Spinal cord (tissue), 10 donors: ENCODE measurements around the gene DVL2. TPM values are rescaled to one million over a fixed set of nuclear protein-coding genes. Genes with fewer than 3 reads are reported as not detected.

Source experiments
- DNase-seq, 6 donors: peaks; one replicate each; pipeline versions ENCODE4 v3.0.0 to v3.0.0-alpha.2; 2013 to 2015; ENCODE audit warnings: low spot score in 6 of 6, low read depth in 4 of 6
- H3K27ac ChIP-seq: one replicate; pipeline ENCODE4 v1.5.1; 2013; ENCODE audit warnings: low read depth, low read length, control low read depth
- H3K27me3 ChIP-seq: one replicate; pipeline ENCODE4 v1.6.1; 2013; ENCODE audit warnings: low read length; ENCODE audit not compliant: control insufficient read depth, insufficient read depth
- H3K36me3 ChIP-seq: one replicate; pipeline ENCODE4 v1.6.1; 2013; ENCODE audit warnings: low read length; ENCODE audit not compliant: control insufficient read depth, insufficient read depth
- H3K4me1 ChIP-seq: one replicate; pipeline ENCODE4 v1.6.1; 2013; ENCODE audit warnings: low read length; ENCODE audit not compliant: control insufficient read depth, insufficient read depth
- H3K4me3 ChIP-seq: one replicate; pipeline ENCODE4 v1.5.1; 2013; ENCODE audit warnings: low read depth, low read length, control low read depth
- H3K9me3 ChIP-seq: one replicate; pipeline ENCODE4 v1.6.1; 2013; ENCODE audit warnings: low read length; ENCODE audit not compliant: control insufficient read depth, insufficient read depth
- WGBS: methylation state at CpG from one replicate; pipeline ENCODE4 v1.1.5; 2013; ENCODE audit warnings: missing lambda C conversion rate; ENCODE audit not compliant: insufficient coverage; 5-methylcytosine and 5-hydroxymethylcytosine counted together
- polyA plus RNA-seq, 2 donors: library from polyadenylated mRNA; unstranded; fragments of 120-200 nt; gene quantifications; one replicate each; pipeline ENCODE4 v1.2.1, GENCODE V29; 2013; ENCODE audit not compliant: insufficient read length in 2 of 2
- total RNA-seq, 2 donors: library from RNA; depleted of rRNA in 1 of 2; stranded (reverse); fragments of 120-200 nt in 1 of 2; fragments of >200 nt in 1 of 2; gene quantifications; one replicate each; pipeline versions ENCODE4 v1.2.3 to v1.2.4, GENCODE V29; 2013 to 2014
- donor health status: healthy.

Gene DVL2
- total and polyA plus RNA-seq, 4 donors = 31.7 to 59.7 (median 47.2) TPM

DNA sequence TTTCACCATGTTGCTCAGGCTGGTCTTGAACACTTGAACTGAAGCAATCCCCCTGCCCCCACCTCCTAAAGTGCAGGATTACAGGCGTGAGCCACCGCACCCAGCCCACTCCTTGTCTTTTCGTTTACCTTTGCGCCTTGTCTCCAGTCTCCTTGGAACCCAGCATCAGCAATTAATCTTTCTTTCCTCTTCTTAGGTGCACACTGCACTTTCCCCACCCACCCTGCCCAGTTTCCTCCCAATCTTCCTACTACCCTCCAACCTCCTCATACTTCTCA lies 29.4 kb upstream of the DVL2 start:
- Histone ChIP-seq H3K27ac (no peak overlapping the region), H3K36me3 (peaks cover 14% of the 10 kb centered on the region), H3K4me3 (no peak overlapping the region), H3K4me1 (peaks cover 24% of the 10 kb centered on the region), H3K27me3 (peaks cover 53% of the 10 kb centered on the region), H3K9me3 (no peaks in the 10 kb centered on the region)
- no peak for DNase-seq
- WGBS = 61% methylated on average over 4 of the region's 4 CpGs

DNA sequence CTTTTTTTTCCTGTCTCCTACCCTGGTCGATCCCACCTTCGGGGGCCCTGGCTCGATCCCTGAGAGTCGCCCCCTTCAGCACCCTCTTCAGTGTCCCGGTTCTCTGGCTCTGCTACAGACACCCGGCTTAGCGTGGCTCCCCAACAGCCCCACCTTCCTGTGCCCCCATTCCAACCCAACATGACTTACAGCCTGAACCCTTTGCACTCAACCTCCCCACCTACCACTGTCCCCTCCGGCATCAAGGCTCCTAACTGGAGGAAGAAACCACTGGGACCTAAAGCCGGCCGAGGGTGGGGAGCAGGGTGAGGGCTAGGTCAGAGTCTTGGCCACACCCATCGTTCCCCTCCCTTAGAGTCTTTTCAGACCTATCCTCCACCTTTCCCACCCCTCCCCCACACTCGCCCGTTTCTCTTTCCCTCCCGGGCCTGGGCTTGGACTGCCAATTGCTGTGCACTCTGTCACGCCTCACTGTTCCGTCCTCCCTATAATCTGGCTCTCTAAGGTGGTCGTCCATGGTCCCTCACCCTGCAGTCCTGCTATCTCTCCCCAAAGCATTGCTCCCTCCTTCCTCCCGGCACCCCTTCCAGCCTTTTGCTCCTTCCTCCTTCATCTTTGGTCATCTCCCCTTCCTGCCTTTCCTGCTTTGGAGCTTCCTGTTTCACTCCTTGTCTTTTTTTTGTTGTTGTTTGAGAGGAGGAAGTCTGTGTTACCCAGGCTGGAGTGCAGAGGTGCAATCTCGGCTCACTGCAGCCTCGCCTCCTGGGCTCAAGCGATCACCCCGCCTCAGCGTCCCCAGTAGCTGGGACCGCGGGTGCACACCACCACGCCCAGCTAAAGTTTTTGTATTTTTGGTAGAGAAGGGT lies 28.9 kb upstream of the DVL2 start:
- no peaks in the 10 kb centered on the region for H3K9me3 ChIP-seq
- no peak overlapping the region for H3K4me3 ChIP-seq
- H3K27ac ChIP-seq = no peak overlapping the region
- H3K27me3 ChIP-seq = peaks cover 53% of the 10 kb centered on the region
- WGBS = 14% methylated on average over 18 of the region's 26 CpGs
- H3K4me1 ChIP-seq = peaks cover 24% of the 10 kb centered on the region
- no peak for DNase-seq
- peaks cover 19% of the 10 kb centered on the region for H3K36me3 ChIP-seq

DNA sequence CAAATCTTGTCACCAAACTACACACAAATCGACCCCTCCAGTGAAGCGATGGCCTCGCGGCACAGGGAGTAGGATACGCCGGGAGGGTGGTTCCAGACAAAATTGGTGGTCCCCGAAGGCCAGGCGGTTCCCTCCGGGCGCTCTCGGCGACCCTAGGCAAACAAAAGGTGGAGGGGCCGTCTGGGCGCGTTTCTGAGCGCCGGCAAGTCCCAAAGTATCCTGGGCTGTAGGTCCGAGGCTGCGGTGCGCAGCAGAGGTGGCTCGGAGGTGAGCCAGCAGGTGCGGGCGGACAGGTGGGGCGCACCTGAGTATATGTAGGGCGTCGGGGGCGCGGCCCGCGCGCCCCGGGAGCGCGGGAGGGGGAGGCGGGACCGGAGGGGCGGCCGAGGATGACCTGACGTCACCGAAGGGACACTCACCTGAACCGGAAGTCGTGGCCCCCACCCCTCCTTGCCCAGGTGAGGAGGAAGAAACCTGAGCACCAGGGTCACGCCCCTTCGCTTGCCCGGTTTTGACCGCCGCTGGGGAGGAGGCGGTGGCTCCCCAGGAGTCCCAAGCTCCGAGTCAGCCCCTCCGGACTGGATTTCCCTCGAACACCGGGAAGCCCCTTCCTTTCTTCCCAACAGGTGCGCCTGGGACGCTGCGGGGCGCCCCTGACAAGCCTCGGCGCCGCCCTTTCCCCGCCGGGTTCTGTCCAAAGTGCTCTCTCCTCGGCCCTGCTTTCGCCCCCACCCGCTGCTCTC lies 28.0 kb upstream of the DVL2 start, which contains the start of gene CLDN7:
Gene CLDN7 (minus strand): TSS at position 287 of the 743 bp plus-strand sequence. CDS start 435 bp downstream, outside the sequence.
- DNase-seq = no peak
- peaks cover 27% of the 10 kb centered on the region for H3K36me3 ChIP-seq
- peaks cover 24% of the 10 kb centered on the region for H3K4me1 ChIP-seq
- under 1% methylated on average over 64 of the region's 64 CpGs for WGBS
- H3K9me3 ChIP-seq = no peaks in the 10 kb centered on the region
- H3K27ac ChIP-seq = no peak within 1 kb of the TSS
- H3K4me3 ChIP-seq = peak within 1 kb of the TSS; percentile 9
- peaks cover 53% of the 10 kb centered on the region for H3K27me3 ChIP-seq

DNA sequence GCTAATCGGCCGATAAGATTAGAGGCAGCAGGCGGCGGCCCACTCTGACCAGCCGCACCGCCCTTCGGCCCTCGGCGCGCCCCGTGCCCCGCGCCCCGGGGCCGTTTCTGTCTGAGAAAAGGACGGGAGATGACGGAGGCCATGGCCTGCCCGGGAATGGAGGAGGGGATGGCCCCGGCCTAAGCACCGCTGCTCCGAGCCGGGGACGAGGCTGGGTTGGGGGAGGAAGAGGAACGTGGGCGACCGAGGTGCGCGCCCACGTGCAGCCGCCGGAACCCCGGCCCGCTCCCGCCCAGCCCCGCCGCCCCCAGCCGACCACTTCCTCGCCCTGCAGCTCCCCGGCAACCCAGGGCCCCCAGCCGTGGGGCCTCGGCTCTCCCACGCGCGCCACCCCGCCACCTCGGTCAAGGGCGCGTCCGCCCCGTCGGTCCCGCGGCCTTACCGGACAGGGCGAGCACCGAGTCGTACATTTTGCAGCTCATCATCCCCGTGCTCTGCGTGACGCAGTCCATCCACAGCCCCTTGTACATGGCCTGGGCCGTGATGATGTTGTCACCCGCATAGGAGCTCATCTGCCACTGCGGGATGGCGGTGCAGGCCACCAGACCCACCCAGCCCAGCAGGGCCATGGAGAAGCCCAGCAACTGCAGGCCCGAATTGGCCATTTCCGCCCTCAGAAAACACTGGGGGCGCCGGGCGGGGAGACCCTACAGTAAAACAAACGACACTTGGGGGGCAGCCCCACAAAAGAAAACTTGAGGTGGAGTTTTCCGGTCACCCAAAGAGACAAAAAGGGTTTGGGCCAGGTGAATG lies 27.3 kb upstream of the DVL2 start:
- WGBS = 2% methylated on average over 69 of the region's 71 CpGs
- Histone ChIP-seq H3K27me3 (peaks cover 50% of the 10 kb centered on the region), H3K4me3 (peak overlapping the region; percentile 9), H3K4me1 (peaks cover 24% of the 10 kb centered on the region), H3K36me3 (peaks cover 35% of the 10 kb centered on the region), H3K9me3 (no peaks in the 10 kb centered on the region), H3K27ac (no peak overlapping the region)
- DNase-seq = no peak

DNA sequence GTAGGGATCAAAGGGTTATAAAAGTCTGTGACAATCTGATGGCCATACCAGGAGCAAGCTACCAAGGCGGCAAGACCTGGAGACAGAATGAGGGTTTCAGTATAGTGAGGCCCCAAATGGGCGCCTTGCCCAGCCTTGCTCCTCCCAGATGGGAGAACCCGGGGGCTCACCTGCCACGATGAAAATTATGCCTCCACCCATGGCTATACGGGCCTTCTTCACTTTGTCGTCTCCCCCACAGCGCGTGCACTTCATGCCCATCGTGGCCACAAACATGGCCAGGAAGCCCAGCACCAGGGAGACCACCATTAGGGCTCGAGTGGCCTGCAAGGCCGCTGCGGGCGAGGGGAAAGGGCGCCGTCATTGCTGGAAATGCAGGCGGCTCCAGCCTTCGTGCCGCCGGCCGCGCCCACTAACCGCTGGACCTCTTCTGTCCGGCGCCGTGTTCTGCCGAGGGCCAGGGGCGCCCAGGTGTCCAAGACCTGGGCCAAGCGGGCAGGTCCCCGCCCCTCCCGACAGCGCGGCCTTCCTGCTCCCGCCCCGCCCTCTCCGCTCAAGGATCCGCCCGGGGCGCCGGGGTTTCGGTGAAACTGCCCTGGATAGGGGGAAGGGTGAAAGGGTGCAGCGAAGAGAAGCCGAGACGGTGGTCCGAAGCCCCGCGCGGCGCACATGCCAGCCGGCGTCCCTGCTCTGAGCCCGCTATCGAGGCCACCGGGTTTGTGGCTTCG lies 26.5 kb upstream of the DVL2 start:
- Histone ChIP-seq H3K27me3 (peaks cover 48% of the 10 kb centered on the region), H3K27ac (no peak overlapping the region), H3K36me3 (peaks cover 43% of the 10 kb centered on the region), H3K9me3 (no peaks in the 10 kb centered on the region), H3K4me1 (peaks cover 24% of the 10 kb centered on the region), H3K4me3 (peak overlapping the region; percentile 9)
- 6% methylated on average over 54 of the region's 54 CpGs for WGBS
- DNase-seq = no peak

DNA sequence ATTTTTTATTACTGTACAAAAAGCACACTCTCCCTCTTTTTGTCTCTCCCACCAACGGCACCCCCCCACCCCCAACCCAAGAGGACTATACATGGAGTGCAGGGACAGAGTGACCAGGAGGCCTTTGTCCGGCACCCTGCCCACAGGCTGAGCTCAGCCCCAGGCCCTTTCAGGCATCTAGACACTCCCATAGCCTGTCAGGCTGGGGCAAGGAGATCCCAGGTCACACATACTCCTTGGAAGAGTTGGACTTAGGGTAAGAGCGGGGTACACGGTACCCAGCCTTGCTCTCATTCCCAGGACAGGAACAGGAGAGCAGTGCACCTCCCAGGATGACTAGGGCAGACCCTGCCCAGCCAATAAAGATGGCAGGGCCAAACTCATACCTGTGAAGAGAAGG lies 25.8 kb upstream of the DVL2 start:
- no peak for DNase-seq
- H3K4me3 ChIP-seq = no peak overlapping the region
- peaks cover 24% of the 10 kb centered on the region for H3K4me1 ChIP-seq
- 100% methylated on average over 3 of the region's 4 CpGs for WGBS
- H3K27me3 ChIP-seq = peaks cover 47% of the 10 kb centered on the region
- H3K36me3 ChIP-seq = peaks cover 49% of the 10 kb centered on the region
- no peaks in the 10 kb centered on the region for H3K9me3 ChIP-seq
- H3K27ac ChIP-seq = no peak overlapping the region

DNA sequence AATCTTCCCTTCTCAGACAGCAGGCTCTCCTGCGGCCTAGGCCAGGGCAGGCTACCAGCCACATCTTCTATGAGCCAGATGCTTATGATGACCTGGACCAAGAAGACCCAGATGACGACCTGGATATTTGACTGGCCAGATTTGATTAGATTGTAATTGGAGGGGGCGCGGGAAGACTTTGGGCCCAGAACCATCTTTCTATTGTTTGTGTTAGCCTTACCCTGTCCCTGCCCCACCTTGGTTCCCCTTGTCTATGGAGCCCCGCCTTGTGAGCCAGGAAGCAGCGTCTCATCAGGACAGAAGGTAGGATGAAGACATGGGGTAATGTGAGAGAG lies 25.2 kb upstream of the DVL2 start:
- Histone ChIP-seq H3K9me3 (no peaks in the 10 kb centered on the region), H3K4me1 (peaks cover 24% of the 10 kb centered on the region), H3K4me3 (no peak overlapping the region), H3K36me3 (peaks cover 55% of the 10 kb centered on the region), H3K27me3 (peaks cover 45% of the 10 kb centered on the region), H3K27ac (no peak overlapping the region)
- no peak for DNase-seq
- WGBS = 88% methylated on average over 1 of the region's 6 CpGs

DNA sequence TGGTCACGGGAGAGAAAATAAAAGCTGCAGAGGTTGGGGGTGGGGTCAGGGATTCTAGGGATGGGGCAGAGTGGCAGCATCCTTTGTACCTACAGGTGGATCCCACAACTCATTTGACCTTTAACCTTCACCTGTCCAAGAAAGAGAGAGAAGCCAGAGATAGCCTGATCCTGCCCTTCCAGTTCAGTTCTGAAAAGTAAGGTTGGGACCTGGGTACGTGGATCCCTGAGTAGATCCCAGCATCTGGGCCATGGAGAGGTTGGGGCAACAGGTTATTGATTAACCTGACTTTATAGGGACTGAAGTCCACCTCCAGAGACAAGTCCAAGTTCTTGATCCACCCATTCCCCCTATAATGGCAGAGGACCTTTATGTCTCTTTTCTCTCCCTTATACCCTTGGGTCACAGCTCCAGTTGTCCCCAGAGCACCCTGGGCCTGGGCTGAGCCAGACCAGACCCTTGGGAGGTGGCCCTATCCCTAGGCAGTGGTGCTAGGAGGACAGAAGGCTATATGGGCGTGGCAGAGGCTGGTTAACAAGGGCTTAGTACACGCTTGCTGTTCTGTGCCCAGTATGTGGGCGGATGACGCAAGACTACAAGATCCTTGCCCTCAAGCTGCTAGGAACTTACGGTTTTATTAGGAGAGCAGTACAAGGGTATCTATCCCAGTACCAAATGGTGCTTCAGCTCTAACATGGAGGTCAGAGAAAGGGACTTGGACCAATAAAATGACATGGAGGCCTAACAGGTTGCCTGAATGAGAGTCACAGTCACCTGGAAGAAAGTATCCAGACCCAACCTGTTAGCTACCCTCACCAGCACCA lies 24.6 kb upstream of the DVL2 start:
- no peak for DNase-seq
- no peak overlapping the region for H3K4me3 ChIP-seq
- H3K4me1 ChIP-seq = peaks cover 24% of the 10 kb centered on the region
- H3K27me3 ChIP-seq = peaks cover 40% of the 10 kb centered on the region
- H3K36me3 ChIP-seq = peaks cover 57% of the 10 kb centered on the region
- no peaks in the 10 kb centered on the region for H3K9me3 ChIP-seq
- WGBS = 91% methylated on average over 6 of the region's 7 CpGs
- no peak overlapping the region for H3K27ac ChIP-seq
